Neuronal stem cell (in vitro differentiated cells): ENCODE measurements around the gene HOXD3.

ENCODE experiments used
- DNase-seq: peaks from one replicate; pipeline ENCODE4 v3.0.0-alpha.2; 2013; ENCODE audit warnings: low spot score
- H2AFZ ChIP-seq: one replicate; pipeline ENCODE4 v1.6.1; 2013; ENCODE audit warnings: mild to moderate bottlenecking, low read length, inconsistent platforms
- H2AK5ac ChIP-seq: 2 replicates; pipeline ENCODE4 v1.6.1; 2013; ENCODE audit warnings: low read depth, mild to moderate bottlenecking, inconsistent platforms, low read length, moderate library complexity, mixed read lengths
- H2BK120ac ChIP-seq: 2 replicates; pipeline ENCODE4 v1.6.1; 2013; ENCODE audit warnings: low read depth, mild to moderate bottlenecking, inconsistent platforms, low read length, moderate library complexity, mixed read lengths
- H2BK12ac ChIP-seq: one replicate; pipeline ENCODE4 v1.6.1; 2013; ENCODE audit warnings: low read length, inconsistent platforms
- H2BK15ac ChIP-seq: 2 replicates; pipeline ENCODE4 v1.6.1; 2013; ENCODE audit warnings: mild to moderate bottlenecking, low read length, inconsistent platforms, mixed read lengths
- H2BK5ac ChIP-seq: one replicate; pipeline ENCODE4 v1.6.1; 2013; ENCODE audit warnings: inconsistent platforms, mild to moderate bottlenecking, low read length, moderate library complexity
- H3K14ac ChIP-seq: one replicate; pipeline ENCODE4 v1.6.1; 2013; ENCODE audit warnings: low read length, inconsistent platforms
- H3K18ac ChIP-seq: 2 replicates; pipeline ENCODE4 v1.6.1; 2013; ENCODE audit warnings: low read length, inconsistent platforms
- H3K23ac ChIP-seq: 2 replicates; pipeline ENCODE4 v1.6.1; 2013; ENCODE audit warnings: low read depth, mild to moderate bottlenecking, mixed read lengths, low read length, inconsistent platforms; ENCODE audit not compliant: poor library complexity
- H3K27ac ChIP-seq: replicated peaks from 3 replicates; pipeline ENCODE4 v1.5.1; 2013; ENCODE audit warnings: low read length, inconsistent platforms
- H3K27me3 ChIP-seq, 3 experiments: 2 replicates each; pipeline ENCODE4 v1.6.1; 2013; ENCODE audit warnings: low read length in 3 of 3, mild to moderate bottlenecking in 2 of 3, inconsistent platforms in 1 of 3, low read depth in 1 of 3, mixed read lengths in 1 of 3, moderate library complexity in 1 of 3; ENCODE audit not compliant: control insufficient read depth in 3 of 3, insufficient read depth in 3 of 3
- H3K36me3 ChIP-seq, 2 donors: replicated peaks in 1 of 2; 2 replicates each; pipeline ENCODE4 v1.6.1; 2013; ENCODE audit warnings: low read length in 2 of 2; ENCODE audit not compliant: control insufficient read depth in 2 of 2, insufficient read depth in 2 of 2
- H3K4ac ChIP-seq: 2 replicates; pipeline ENCODE4 v1.6.1; 2013; ENCODE audit warnings: inconsistent platforms, mild to moderate bottlenecking, low read length, moderate library complexity
- H3K4me1 ChIP-seq, 2 donors: 1 replicate in 1 of 2; 2 replicates in 1 of 2; pipeline ENCODE4 v1.6.1; 2013; ENCODE audit warnings: low read length in 2 of 2, low read depth in 1 of 2; ENCODE audit not compliant: control insufficient read depth in 2 of 2, insufficient read depth in 1 of 2
- H3K4me2 ChIP-seq: one replicate; pipeline ENCODE4 v1.6.1; 2013; ENCODE audit warnings: mild to moderate bottlenecking, low read length, inconsistent platforms; ENCODE audit not compliant: insufficient read depth, poor library complexity, severe bottlenecking
- H3K4me3 ChIP-seq, 2 donors: 2 replicates each; pipeline ENCODE4 v1.5.1; 2013; ENCODE audit warnings: low read length in 2 of 2, mild to moderate bottlenecking in 2 of 2, inconsistent platforms in 1 of 2, moderate library complexity in 1 of 2
- H3K79me1 ChIP-seq: one replicate; pipeline ENCODE4 v1.6.1; 2013; ENCODE audit warnings: low read depth, mild to moderate bottlenecking, inconsistent platforms, low read length, moderate library complexity
- H3K9ac ChIP-seq: one replicate; pipeline ENCODE4 v1.6.1; 2013; ENCODE audit warnings: mild to moderate bottlenecking, low read depth, low read length, inconsistent platforms; ENCODE audit not compliant: poor library complexity
- H3K9me3 ChIP-seq, 2 donors: replicated peaks in 1 of 2; 2 replicates each; pipeline versions ENCODE3 to v1.6.1; 2013; ENCODE audit warnings: low read length in 2 of 2, mild to moderate bottlenecking in 2 of 2, inconsistent platforms in 1 of 2, low read depth in 1 of 2, mixed read lengths in 1 of 2, moderate library complexity in 1 of 2; ENCODE audit not compliant: control insufficient read depth in 2 of 2, insufficient read depth in 1 of 2
- H4K8ac ChIP-seq: one replicate; pipeline ENCODE4 v1.6.1; 2013; ENCODE audit warnings: low read depth, mild to moderate bottlenecking, inconsistent platforms, low read length, moderate library complexity
- H4K91ac ChIP-seq: one replicate; pipeline ENCODE4 v1.6.1; 2013; ENCODE audit warnings: low read length, low read depth, mild to moderate bottlenecking, inconsistent platforms; ENCODE audit not compliant: poor library complexity
- WGBS, 2 donors: extraction: QIAGEN DNeasy Blood & Tissue Kit; methylation state at CpG; one replicate each; pipeline ENCODE4 v1.1.7; 2013; ENCODE audit warnings: missing lambda C conversion rate in 2 of 2, mixed read lengths in 1 of 2; ENCODE audit not compliant: insufficient read length in 2 of 2, insufficient replicate concordance in 1 of 2; ENCODE audit errors: extremely low coverage in 2 of 2; 5-methylcytosine and 5-hydroxymethylcytosine counted together

HOXD3 gene

DNA sequence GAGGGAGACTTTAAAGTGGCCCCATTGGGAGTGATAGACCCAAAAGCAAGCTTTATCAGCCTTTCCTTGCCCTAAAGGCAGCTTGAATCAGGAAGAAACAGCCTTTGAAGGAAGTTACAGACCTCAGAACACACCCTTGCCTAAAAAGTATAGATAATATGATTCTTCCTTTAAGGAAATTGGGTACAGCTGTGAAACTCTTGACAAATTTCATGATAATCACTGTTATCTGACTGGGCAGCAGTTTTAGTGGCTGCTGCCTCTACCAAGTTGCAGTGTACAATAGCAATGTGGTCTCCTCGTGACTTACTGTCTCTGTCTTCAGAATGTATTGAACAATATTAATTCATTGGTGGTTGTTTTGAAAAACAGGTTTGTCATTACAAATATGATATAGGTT, 48.0 kb downstream of the HOXD3 start:
- no peak overlapping the region for H3K9ac ChIP-seq
- no peaks in the 10 kb centered on the region for H3K4me1 ChIP-seq
- H3K4me3 ChIP-seq: no peak overlapping the region
- no peak overlapping the region for H2BK15ac ChIP-seq
- no peak overlapping the region for H3K4me2 ChIP-seq
- H2AK5ac ChIP-seq: no peak overlapping the region
- no peak overlapping the region for H4K8ac ChIP-seq
- no peak for DNase-seq
- H2BK12ac ChIP-seq: no peak overlapping the region
- no peak overlapping the region for H3K18ac ChIP-seq
- H4K91ac ChIP-seq: no peak overlapping the region
- no peak overlapping the region for H3K27ac ChIP-seq
- H3K4ac ChIP-seq: no peak overlapping the region
- no peaks in the 10 kb centered on the region for H3K9me3 ChIP-seq
- no peak overlapping the region for H2AFZ ChIP-seq
- H3K14ac ChIP-seq: no peak overlapping the region
- H3K79me1 ChIP-seq: no peaks in the 10 kb centered on the region
- H3K27me3 ChIP-seq: peaks cover 0 to 11% (median 2%) of the 10 kb centered on the region in 3 experiments
- H3K36me3 ChIP-seq: no peaks in the 10 kb centered on the region
- no CpG with 5 or more reads among the region's 1 CpG for WGBS, 2 donors
- no peak overlapping the region for H3K23ac ChIP-seq
- no peak overlapping the region for H2BK120ac ChIP-seq
- no peak overlapping the region for H2BK5ac ChIP-seq

DNA sequence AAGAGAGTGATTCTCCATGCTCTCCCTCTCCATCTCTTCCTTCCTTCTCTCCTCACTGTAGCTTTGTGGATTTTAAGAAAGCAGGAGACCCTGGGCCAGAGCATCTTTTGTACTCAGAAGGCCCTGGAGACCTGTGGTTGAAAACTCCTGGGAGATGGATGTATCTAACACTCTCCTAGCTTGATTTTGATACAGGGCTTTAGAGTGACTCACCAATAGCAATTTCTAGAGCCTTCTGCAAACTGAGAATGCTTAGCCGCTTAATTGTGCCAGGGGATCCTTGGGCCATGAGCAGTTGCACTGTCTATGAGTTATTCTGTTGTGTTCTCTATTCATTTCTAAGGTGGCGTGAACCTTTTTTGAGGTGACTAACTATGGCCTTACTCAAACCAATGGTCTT, 49.0 kb downstream of the HOXD3 start:
- Histone ChIP-seq H2BK15ac (no peak overlapping the region), H2BK5ac (no peak overlapping the region), H3K36me3 (no peaks in the 10 kb centered on the region), H3K4ac (no peak overlapping the region), H2BK12ac (no peak overlapping the region), H3K14ac (no peak overlapping the region), H2AFZ (no peak overlapping the region), H3K18ac (no peak overlapping the region), H3K4me3 (no peak overlapping the region), H4K91ac (no peak overlapping the region), H3K4me2 (no peak overlapping the region), H3K79me1 (no peaks in the 10 kb centered on the region), H3K9me3 (no peaks in the 10 kb centered on the region), H4K8ac (no peak overlapping the region), H3K27me3 (peaks cover 0 to 13% (median 0%) of the 10 kb centered on the region in 3 experiments), H3K9ac (no peak overlapping the region), H3K23ac (no peak overlapping the region), H2BK120ac (no peak overlapping the region), H3K27ac (no peak overlapping the region), H2AK5ac (no peak overlapping the region), H3K4me1 (no peaks in the 10 kb centered on the region)
- no peak for DNase-seq
- WGBS, 2 donors: no CpG with 5 or more reads among the region's 2 CpGs

DNA sequence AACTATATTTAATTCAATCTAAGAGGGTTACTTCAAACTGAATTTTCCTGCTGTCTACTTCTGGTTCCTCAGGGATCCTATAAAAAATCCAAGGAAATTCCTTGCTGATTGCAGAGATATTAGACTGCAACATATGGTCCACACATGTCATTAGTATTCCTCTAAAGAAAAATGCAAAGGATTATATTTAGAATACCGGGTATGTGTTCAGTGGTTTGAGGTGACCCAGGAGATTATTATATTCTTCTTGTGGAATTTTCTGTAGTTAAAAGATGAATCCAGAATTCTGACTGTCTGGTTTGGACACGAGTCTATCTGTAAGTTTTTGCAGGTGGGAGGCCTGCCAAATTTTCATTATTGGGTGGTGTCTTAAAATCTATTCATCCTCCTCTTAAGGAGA, 49.6 kb downstream of the HOXD3 start:
- H2AK5ac ChIP-seq: no peak overlapping the region
- H3K9ac ChIP-seq: no peak overlapping the region
- no peaks in the 10 kb centered on the region for H3K36me3 ChIP-seq
- no peaks in the 10 kb centered on the region for H3K9me3 ChIP-seq
- peaks cover 0 to 15% (median 0%) of the 10 kb centered on the region in 3 experiments for H3K27me3 ChIP-seq
- no peaks in the 10 kb centered on the region for H3K79me1 ChIP-seq
- no peak overlapping the region for H3K4ac ChIP-seq
- no peak for DNase-seq
- H3K27ac ChIP-seq: no peak overlapping the region
- WGBS, 2 donors: no CpG with 5 or more reads among the region's 2 CpGs
- no peak overlapping the region for H3K14ac ChIP-seq
- H2BK5ac ChIP-seq: no peak overlapping the region
- no peak overlapping the region for H3K23ac ChIP-seq
- H2BK15ac ChIP-seq: no peak overlapping the region
- H3K4me2 ChIP-seq: no peak overlapping the region
- H3K18ac ChIP-seq: no peak overlapping the region
- no peak overlapping the region for H2BK120ac ChIP-seq
- H2BK12ac ChIP-seq: no peak overlapping the region
- no peaks in the 10 kb centered on the region for H3K4me1 ChIP-seq
- no peak overlapping the region for H3K4me3 ChIP-seq
- H2AFZ ChIP-seq: no peak overlapping the region
- no peak overlapping the region for H4K91ac ChIP-seq
- no peak overlapping the region for H4K8ac ChIP-seq

DNA sequence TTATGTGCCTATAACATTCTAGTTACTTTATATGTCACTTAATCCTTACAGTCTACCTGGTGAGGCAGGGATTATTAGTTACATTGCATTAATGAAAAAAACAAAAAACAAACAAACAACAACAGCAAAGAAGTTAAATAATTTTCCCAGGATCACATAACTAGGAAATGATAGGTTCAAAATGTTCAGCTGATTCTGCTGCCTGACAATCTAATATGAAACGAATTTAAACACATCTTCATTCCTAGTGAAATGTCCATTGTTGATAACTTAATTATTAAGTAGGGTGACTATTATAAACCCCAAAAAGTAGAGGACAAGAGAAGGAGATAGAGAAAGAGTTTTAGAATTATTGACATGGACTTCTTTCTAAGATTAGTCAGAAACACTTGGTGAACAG, 54.0 kb downstream of the HOXD3 start:
- no peak for DNase-seq
- no peaks in the 10 kb centered on the region for H3K9me3 ChIP-seq
- no peak overlapping the region for H3K18ac ChIP-seq
- H3K36me3 ChIP-seq: no peaks in the 10 kb centered on the region
- H3K79me1 ChIP-seq: no peaks in the 10 kb centered on the region
- H3K27ac ChIP-seq: no peak overlapping the region
- H3K23ac ChIP-seq: no peak overlapping the region
- no peak overlapping the region for H3K9ac ChIP-seq
- no peak overlapping the region for H4K91ac ChIP-seq
- no peak overlapping the region for H3K4me3 ChIP-seq
- H2AK5ac ChIP-seq: no peak overlapping the region
- no peak overlapping the region for H2BK5ac ChIP-seq
- WGBS, 2 donors: no CpG with 5 or more reads among the region's 1 CpG
- no peak overlapping the region for H2BK12ac ChIP-seq
- no peak overlapping the region for H3K4ac ChIP-seq
- H2AFZ ChIP-seq: no peak overlapping the region
- no peak overlapping the region for H2BK15ac ChIP-seq
- H4K8ac ChIP-seq: no peak overlapping the region
- H3K14ac ChIP-seq: no peak overlapping the region
- H3K4me2 ChIP-seq: no peak overlapping the region
- H3K27me3 ChIP-seq: peaks cover 0 to 20% (median 0%) of the 10 kb centered on the region in 3 experiments
- no peak overlapping the region for H2BK120ac ChIP-seq
- H3K4me1 ChIP-seq: no peaks in the 10 kb centered on the region
